GM19023 (cell line): ENCODE data around the gene MUC4.
"Not testable (repeated sequence)": the region's sequence is repeated elsewhere in the genome, so short reads cannot be mapped to it uniquely, and the experiment has no call there.

Source experiments
- ATAC-seq: cut with Tn5 transposase; IDR thresholded peaks from one replicate; pipeline ENCODE4 v1.9.1; 2021; ENCODE audit warnings: mild to moderate bottlenecking, moderate library complexity; ENCODE audit not compliant: unreplicated experiment

MUC4 gene

GRCh38 chr3:195718477-195718984, 93.2 kb downstream of the MUC4 start:
- no peak for ATAC-seq

- ATAC-seq = no peak
Measured at GRCh38 chr3:195717852-195718476, 93.8 kb downstream of the MUC4 start.

- ATAC-seq = no peak
Measured at GRCh38 chr3:195717416-195717815, 94.3 kb downstream of the MUC4 start.

- ATAC-seq = no peak
Measured at GRCh38 chr3:195715583-195716266, 96.0 kb downstream of the MUC4 start.

GRCh38 chr3:195715134-195715533, 96.6 kb downstream of the MUC4 start:
- no peak for ATAC-seq

- ATAC-seq = no peak
Measured at GRCh38 chr3:195714380-195715011, 97.2 kb downstream of the MUC4 start.

- ATAC-seq = not testable (repeated sequence)
Measured at GRCh38 chr3:195713150-195713549, 98.6 kb downstream of the MUC4 start.

- ATAC-seq = not testable (repeated sequence)
Measured at GRCh38 chr3:195712535-195712910, 99.2 kb downstream of the MUC4 start.

- no peak for ATAC-seq
Measured at GRCh38 chr3:195711813-195712534, 99.8 kb downstream of the MUC4 start.

- not testable (repeated sequence) for ATAC-seq
Measured at GRCh38 chr3:195711091-195711812, 100.5 kb downstream of the MUC4 start.

- not testable (repeated sequence) for ATAC-seq
Measured at GRCh38 chr3:195710126-195710905, 101.4 kb downstream of the MUC4 start.

GRCh38 chr3:195709676-195710085, 102.0 kb downstream of the MUC4 start:
- ATAC-seq = no peak

- ATAC-seq = no peak
Measured at GRCh38 chr3:195708626-195709481, 102.9 kb downstream of the MUC4 start.

GRCh38 chr3:195708061-195708460, 103.7 kb downstream of the MUC4 start:
- no peak for ATAC-seq

- no peak for ATAC-seq
Measured at GRCh38 chr3:195705081-195705991, 106.4 kb downstream of the MUC4 start.

- no peak for ATAC-seq
Measured at GRCh38 chr3:195704433-195704999, 107.2 kb downstream of the MUC4 start.

GRCh38 chr3:195703776-195704175, 108.0 kb downstream of the MUC4 start:
- no peak for ATAC-seq
